ENCODE measurements around the gene ABCF1. TPM values are rescaled to one million over a fixed set of nuclear protein-coding genes. Genes with fewer than 3 reads are reported as not detected.

Gene ABCF1
- total RNA-seq, 1 experiment from 2014 or later: 53.3 TPM

DNA sequence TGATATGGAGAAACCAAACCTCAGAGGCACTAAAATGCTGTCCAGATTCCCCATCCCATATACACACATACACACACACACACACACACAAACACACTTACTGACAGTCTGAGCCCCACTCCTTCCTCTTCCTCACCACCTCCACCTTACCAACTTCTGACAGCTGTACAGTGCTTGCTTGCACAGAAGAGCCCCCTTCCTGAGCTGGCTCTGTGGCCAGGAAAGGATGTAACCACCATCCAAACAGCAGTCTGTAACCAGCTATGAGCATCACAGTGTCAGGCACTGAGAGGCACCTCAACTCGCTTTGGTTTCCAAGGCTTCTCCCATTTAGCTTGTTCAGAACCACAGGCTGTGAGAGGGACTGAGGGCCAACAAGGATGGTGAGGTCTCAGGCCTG lies 69.8 kb downstream of the ABCF1 start (continued):
- TF ChIP-seq TCF7L2 (IDR thresholded peaks at IDR 0.05; ENCODE audit: borderline replicate concordance, extremely low read depth, insufficient read depth, insufficient read length): no peak

MicroRNAs encoded within 50 kb of the gene (microRNA counts, 767-probe panel; counts per million panel counts)
- not detected for microRNA hsa-miR-877-5p

Small RNAs within 50 kb of the gene (microRNA-seq; reads per million reads assigned to microRNA genes)
- gene MIR877 (ENCODE audit: borderline number of aligned reads): 449 reads per million, percentile 75 among the genes with 10 or more reads in this experiment

Other genes starting within 250 kb of the ABCF1 start
- gene TRIM39, start 244.5 kb upstream of the ABCF1 start, total RNA-seq (2021; ENCODE audit: unreplicated experiment): 11.2 TPM
- gene RPP21, start 226.3 kb upstream of the ABCF1 start, total RNA-seq (2021; ENCODE audit: unreplicated experiment): 70.4 TPM
- gene HLA-E, start 81.9 kb upstream of the ABCF1 start, total RNA-seq (2021; ENCODE audit: unreplicated experiment): 108 TPM
- 113 TPM for gene GNL1, start 15.0 kb upstream of the ABCF1 start, total RNA-seq (2021; ENCODE audit: unreplicated experiment)
- 16.7 TPM for gene PRR3, start 14.1 kb upstream of the ABCF1 start, total RNA-seq (2021; ENCODE audit: unreplicated experiment)
- gene PPP1R10, start 45.8 kb downstream of the ABCF1 start, total RNA-seq (2021; ENCODE audit: unreplicated experiment): 104 TPM
- gene MRPS18B, start 46.4 kb downstream of the ABCF1 start, total RNA-seq (2021; ENCODE audit: unreplicated experiment): 112 TPM
- gene ATAT1, start 55.4 kb downstream of the ABCF1 start, total RNA-seq (2021; ENCODE audit: unreplicated experiment): 19.8 TPM
- 34.8 TPM for gene C6orf136, start 75.7 kb downstream of the ABCF1 start, total RNA-seq (2021; ENCODE audit: unreplicated experiment)
- 46.0 TPM for gene DHX16, start 101.6 kb downstream of the ABCF1 start, total RNA-seq (2021; ENCODE audit: unreplicated experiment)
- gene PPP1R18, start 115.2 kb downstream of the ABCF1 start, total RNA-seq (2021; ENCODE audit: unreplicated experiment): 33.6 TPM
- gene NRM, start 119.5 kb downstream of the ABCF1 start, total RNA-seq (2021; ENCODE audit: unreplicated experiment): 13.6 TPM
- gene MDC1, start 145.8 kb downstream of the ABCF1 start, total RNA-seq (2021; ENCODE audit: unreplicated experiment): 75.8 TPM
- gene TUBB, start 148.9 kb downstream of the ABCF1 start, total RNA-seq (2021; ENCODE audit: unreplicated experiment): 886 TPM
- 117 TPM for gene FLOT1, start 171.2 kb downstream of the ABCF1 start, total RNA-seq (2021; ENCODE audit: unreplicated experiment)
- 952 TPM for gene IER3, start 173.1 kb downstream of the ABCF1 start, total RNA-seq (2021; ENCODE audit: unreplicated experiment)

Data from HCT116 (cell line).